Loucy (cell line): ENCODE data around the gene CHCHD6.

Source experiments
- H2AFZ ChIP-seq: fragments of 200-600 bp; sonication (generic); 2 replicates; pipeline ENCODE4 v1.6.0; 2016; ENCODE audit warnings: antibody characterized with exemption, mild to moderate bottlenecking, low read length, moderate library complexity
- H3F3A ChIP-seq: fragments of 200-600 bp; 2 replicates; pipeline ENCODE4 v1.6.0; 2016; ENCODE audit warnings: antibody characterized with exemption, low read depth, mild to moderate bottlenecking
- H3K27me3 ChIP-seq: fragments of 200-600 bp; sonication (generic); 2 replicates; pipeline ENCODE4 v1.6.1; 2014; ENCODE audit warnings: low read length, mild to moderate bottlenecking; ENCODE audit not compliant: insufficient read depth, poor library complexity, severe bottlenecking
- H3K36me3 ChIP-seq: fragments of 200-600 bp; sonication (generic); 2 replicates; pipeline ENCODE4 v1.6.1; 2016; ENCODE audit warnings: low read length; ENCODE audit not compliant: insufficient read depth
- H3K4me1 ChIP-seq: fragments of 200-600 bp; sonication (generic); 2 replicates; pipeline ENCODE4 v1.5.1; 2014; ENCODE audit warnings: low read length, mild to moderate bottlenecking; ENCODE audit not compliant: insufficient read depth, poor library complexity, severe bottlenecking
- H3K4me2 ChIP-seq: fragments of 200-600 bp; sonication (generic); 2 replicates; pipeline ENCODE4 v1.6.0; 2014; ENCODE audit warnings: antibody characterized with exemption, low read length, low read depth, mild to moderate bottlenecking; ENCODE audit not compliant: poor library complexity, severe bottlenecking
- H3K4me3 ChIP-seq: fragments of 200-600 bp; sonication (generic); 2 replicates; pipeline ENCODE4 v1.5.1; 2014; ENCODE audit warnings: low read length, mild to moderate bottlenecking, mixed read lengths; ENCODE audit not compliant: poor library complexity, severe bottlenecking
- H3K79me2 ChIP-seq: fragments of 200-600 bp; sonication (generic); 2 replicates; pipeline ENCODE4 v1.6.1; 2014; ENCODE audit warnings: low read length; ENCODE audit not compliant: insufficient read depth
- H3K9ac ChIP-seq: fragments of 200-600 bp; sonication (generic); 2 replicates; pipeline ENCODE4 v1.6.0; 2014; ENCODE audit warnings: mild to moderate bottlenecking, low read depth, low read length, moderate library complexity; ENCODE audit not compliant: poor library complexity, severe bottlenecking
- H3K9me2 ChIP-seq: fragments of 200-600 bp; sonication (generic); replicated peaks from 2 replicates; pipeline ENCODE4 v1.6.1; 2016; ENCODE audit warnings: low read depth, low read length, mixed read lengths
- H3K9me3 ChIP-seq: fragments of 200-600 bp; sonication (generic); 2 replicates; pipeline ENCODE4 v1.6.1; 2014; ENCODE audit warnings: mild to moderate bottlenecking, antibody characterized with exemption, low read length, low read depth; ENCODE audit not compliant: insufficient read depth
- H4K20me1 ChIP-seq: fragments of 200-600 bp; sonication (generic); 2 replicates; pipeline ENCODE4 v1.6.0; 2014; ENCODE audit warnings: antibody characterized with exemption, low read length, mild to moderate bottlenecking; ENCODE audit not compliant: insufficient read depth, poor library complexity, severe bottlenecking
- CTCF ChIP-seq: fragments of 200-600 bp; sonication (generic); conservative IDR thresholded peaks from 2 replicates; pipeline ENCODE4 v1.5.1; 2014; ENCODE audit warnings: mild to moderate bottlenecking, antibody characterized with exemption, low read length
- EZH2phosphoT487 ChIP-seq: fragments of 200-600 bp; IDR thresholded peaks from 2 replicates; pipeline ENCODE4 v1.6.1; 2018; ENCODE audit warnings: antibody characterized with exemption, mild to moderate bottlenecking, moderate library complexity, borderline replicate concordance

The CHCHD6 gene

DNA sequence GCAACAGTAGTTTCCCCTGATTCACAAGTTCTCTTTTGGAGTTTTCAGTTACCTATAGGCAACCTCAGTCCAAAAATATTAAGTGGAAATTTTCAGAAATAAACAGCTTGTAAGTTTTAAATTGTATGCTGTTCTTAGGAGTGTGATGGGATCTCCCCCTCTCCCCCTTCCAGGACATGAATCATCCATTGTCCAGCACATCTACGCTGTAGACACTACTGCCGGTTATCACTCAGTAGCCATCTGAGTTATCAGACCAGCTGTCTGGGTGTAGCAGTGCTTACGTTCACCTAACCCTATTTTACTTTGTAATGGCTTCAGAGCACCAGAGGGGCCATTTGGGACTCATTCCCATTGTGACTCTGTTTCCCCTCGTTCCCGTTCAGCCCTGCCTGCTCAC is 182.2 kb downstream of the CHCHD6 start:
- Histone ChIP-seq H3K27me3 (no peaks in the 10 kb centered on the region), H3K9me2 (no peaks in the 10 kb centered on the region), H3K4me2 (no peak overlapping the region), H3K9me3 (no peaks in the 10 kb centered on the region), H3K36me3 (no peaks in the 10 kb centered on the region), H4K20me1 (no peaks in the 10 kb centered on the region), H3F3A (no peaks in the 10 kb centered on the region), H2AFZ (no peak overlapping the region), H3K4me3 (no peak overlapping the region), H3K79me2 (no peaks in the 10 kb centered on the region), H3K4me1 (peaks cover 6% of the 10 kb centered on the region), H3K9ac (no peak overlapping the region)
- TF ChIP-seq CTCF (no peak), EZH2phosphoT487 (no peak)

DNA sequence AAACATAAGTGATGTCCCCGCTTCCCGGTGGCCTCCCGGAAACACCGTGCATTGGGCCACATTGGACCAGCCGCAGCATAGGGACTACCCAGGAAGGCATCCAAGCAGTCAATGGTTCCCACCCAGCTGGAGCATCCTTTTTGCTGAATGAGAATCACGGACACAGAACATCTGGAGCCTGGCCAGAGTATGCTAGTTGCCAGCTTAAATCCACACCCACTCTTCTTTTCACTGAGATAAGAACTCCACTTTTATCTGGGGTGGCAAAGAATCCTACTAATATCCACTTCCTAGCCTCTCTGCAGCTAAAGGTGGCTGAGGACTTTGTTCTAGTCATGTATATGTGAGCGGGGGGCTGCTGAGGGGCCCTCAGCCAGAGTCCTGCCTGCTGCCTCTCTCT is 183.6 kb downstream of the CHCHD6 start:
- Histone ChIP-seq H3K36me3 (no peaks in the 10 kb centered on the region), H3K9me2 (no peaks in the 10 kb centered on the region), H3F3A (no peaks in the 10 kb centered on the region), H3K9ac (no peak overlapping the region), H3K9me3 (no peaks in the 10 kb centered on the region), H3K4me2 (no peak overlapping the region), H3K4me1 (peaks cover 6% of the 10 kb centered on the region), H4K20me1 (no peaks in the 10 kb centered on the region), H2AFZ (no peak overlapping the region), H3K27me3 (no peaks in the 10 kb centered on the region), H3K79me2 (no peaks in the 10 kb centered on the region), H3K4me3 (no peak overlapping the region)
- TF ChIP-seq EZH2phosphoT487 (no peak), CTCF (no peak)

- H3K9me3 ChIP-seq, result no peaks in the 10 kb centered on the region
- no peak overlapping the region for H3K9ac ChIP-seq
- H3K27me3 ChIP-seq, result no peaks in the 10 kb centered on the region
- H3K79me2 ChIP-seq, result no peaks in the 10 kb centered on the region
- no peak overlapping the region for H3K4me2 ChIP-seq
- no peaks in the 10 kb centered on the region for H3F3A ChIP-seq
- no peaks in the 10 kb centered on the region for H3K36me3 ChIP-seq
- no peaks in the 10 kb centered on the region for H3K9me2 ChIP-seq
- H3K4me1 ChIP-seq, result peaks cover 6% of the 10 kb centered on the region
- no peak overlapping the region for H2AFZ ChIP-seq
- TF ChIP-seq CTCF (no peak), EZH2phosphoT487 (no peak)
- H3K4me3 ChIP-seq, result no peak overlapping the region
- no peaks in the 10 kb centered on the region for H4K20me1 ChIP-seq
Observed at GRCh38 chr3:126888186-126888760, 184.2 kb downstream of the CHCHD6 start.
